HG03558 (cell line): ENCODE results near the gene UBAC2.

Experiments
- ATAC-seq: cut with Tn5 transposase; IDR thresholded peaks from one replicate; pipeline ENCODE4 v1.9.1; 2021; ENCODE audit warnings: moderate number of reproducible peaks; ENCODE audit not compliant: unreplicated experiment; ENCODE audit errors: extremely low read depth

UBAC2 gene

GRCh38 chr13:99200432-99201167 lies at the start of gene UBAC2:
UBAC2 (plus strand) TSS chr13:99200854; CDS start chr13:99200909, 55 bp downstream.
- ATAC-seq = peak; percentile 63

GRCh38 chr13:99151516-99151915 lies 49.1 kb upstream of the UBAC2 start:
- ATAC-seq = peak; percentile 95

- ATAC-seq = no peak
These were observed 47.4 kb upstream of the UBAC2 start for GRCh38 chr13:99153219-99153618.

GRCh38 chr13:99154064-99154463 lies 46.6 kb upstream of the UBAC2 start:
- ATAC-seq = no peak

GRCh38 chr13:99155821-99156220 lies 44.8 kb upstream of the UBAC2 start:
- ATAC-seq = no peak

GRCh38 chr13:99157046-99157445 lies 43.6 kb upstream of the UBAC2 start:
- no peak for ATAC-seq

GRCh38 chr13:99158846-99159245 lies 41.8 kb upstream of the UBAC2 start:
- no peak for ATAC-seq

GRCh38 chr13:99159331-99160061 lies 41.2 kb upstream of the UBAC2 start:
- ATAC-seq = no peak

GRCh38 chr13:99160415-99160814 lies 40.2 kb upstream of the UBAC2 start:
- ATAC-seq = no peak

GRCh38 chr13:99161512-99161911 lies 39.1 kb upstream of the UBAC2 start:
- ATAC-seq = no peak

- ATAC-seq = no peak
These were observed 37.9 kb upstream of the UBAC2 start for GRCh38 chr13:99162567-99163361.

- ATAC-seq = no peak
These were observed 36.4 kb upstream of the UBAC2 start for GRCh38 chr13:99164226-99164625.

- no peak for ATAC-seq
These were observed 34.7 kb upstream of the UBAC2 start for GRCh38 chr13:99165753-99166587.

- no peak for ATAC-seq
These were observed 27.7 kb upstream of the UBAC2 start for GRCh38 chr13:99172951-99173350.

GRCh38 chr13:99173606-99174005 lies 27.0 kb upstream of the UBAC2 start:
- no peak for ATAC-seq

- no peak for ATAC-seq
These were observed 26.0 kb upstream of the UBAC2 start for GRCh38 chr13:99174533-99175100.

- ATAC-seq = no peak
These were observed 24.1 kb upstream of the UBAC2 start for GRCh38 chr13:99176309-99177276.

GRCh38 chr13:99178636-99179035 lies 22.0 kb upstream of the UBAC2 start:
- no peak for ATAC-seq

GRCh38 chr13:99179460-99179859 lies 21.2 kb upstream of the UBAC2 start:
- ATAC-seq = no peak
